ENCODE data around the gene GPR151.

The GPR151 gene

DNA sequence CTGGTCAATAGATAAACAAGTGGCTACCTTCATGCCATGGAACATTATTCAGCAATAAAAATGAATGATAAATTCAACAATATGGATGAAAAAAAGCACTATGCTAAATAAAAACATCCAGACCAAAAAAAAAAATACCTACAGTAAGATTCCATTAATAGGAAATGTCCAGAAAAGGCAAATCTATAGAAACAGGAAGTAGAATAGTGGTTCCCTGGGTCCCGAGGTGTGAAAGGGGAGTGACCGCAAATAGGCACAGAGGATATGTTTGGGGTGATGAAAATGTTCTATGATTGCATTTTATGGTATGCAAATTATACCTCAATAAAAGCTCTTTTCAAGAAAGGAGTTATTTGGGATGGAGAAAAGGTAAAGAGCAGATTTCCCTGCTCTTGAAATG lies 3.6 kb upstream of the GPR151 start:
- no peak for DNase-seq

DNA sequence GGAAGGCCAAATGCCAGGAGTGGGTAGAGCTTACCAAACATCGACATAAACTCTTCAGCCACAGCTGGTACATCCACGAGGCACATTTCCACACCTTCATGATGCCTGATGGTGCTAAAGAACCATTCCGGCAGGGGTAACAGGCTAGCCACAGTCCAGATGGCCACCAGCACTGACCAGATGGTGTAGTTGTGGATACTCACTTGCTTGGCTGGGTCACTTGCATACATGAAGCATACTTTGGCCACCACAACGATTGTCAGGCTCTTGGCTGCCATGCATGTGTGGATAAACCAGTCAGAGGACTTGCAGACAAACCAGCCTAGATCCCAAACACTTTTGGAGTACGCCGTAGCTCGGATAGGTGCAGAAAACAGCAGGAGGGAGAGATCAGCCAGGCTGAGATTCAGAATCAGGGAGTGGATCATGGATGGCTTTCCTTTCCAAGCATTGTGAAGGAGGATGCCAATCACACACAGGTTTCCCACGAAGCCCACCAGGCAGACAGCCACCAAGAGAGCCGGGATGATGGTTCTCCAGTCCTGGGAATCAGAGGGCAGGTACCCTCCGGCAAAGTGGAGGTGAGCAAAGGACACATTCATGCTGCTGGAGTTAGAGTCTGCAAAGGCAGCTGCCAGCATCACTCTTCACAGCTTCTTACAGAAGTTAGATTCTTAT lies 378 bp downstream of the GPR151 start:
- no peak for DNase-seq

DNA sequence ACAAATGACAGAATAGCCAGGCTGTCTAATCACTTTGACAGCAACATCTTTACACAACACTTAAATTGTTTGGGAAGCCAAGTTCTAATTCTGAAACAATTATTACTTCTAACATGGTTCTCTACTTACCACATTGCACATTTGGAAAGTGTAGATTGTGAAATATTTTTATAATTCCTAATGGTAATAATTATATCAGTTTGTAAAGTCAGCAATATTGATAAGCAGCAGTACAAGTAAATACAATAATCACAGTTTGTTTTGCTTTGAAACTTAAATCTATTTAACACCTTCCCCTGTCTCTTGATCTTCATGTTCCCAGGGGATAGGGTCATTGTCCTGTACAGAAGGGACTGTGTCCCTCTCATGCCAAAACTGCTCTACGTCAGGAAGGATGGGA lies 1.4 kb downstream of the GPR151 start:
- DNase-seq, result no peak

DNA sequence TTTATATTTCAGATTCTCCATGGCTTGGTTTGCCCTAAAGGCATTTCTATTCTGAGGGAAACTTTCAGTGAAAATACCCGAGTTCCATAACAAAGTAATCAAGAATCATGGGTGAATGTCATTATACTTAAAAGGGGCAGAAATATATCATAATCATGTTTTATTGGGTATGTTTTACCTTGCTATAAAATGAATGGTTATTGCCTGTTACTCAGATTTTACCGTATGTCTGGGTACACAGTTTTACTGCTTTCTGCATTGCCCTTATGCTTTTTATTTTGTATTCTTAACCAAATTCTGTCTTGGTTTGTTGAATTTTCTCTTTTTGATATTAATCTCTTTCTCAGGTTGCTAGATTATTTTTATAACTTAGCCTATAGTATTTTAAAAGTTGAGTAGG lies 2.5 kb downstream of the GPR151 start:
- no peak for DNase-seq

DNA sequence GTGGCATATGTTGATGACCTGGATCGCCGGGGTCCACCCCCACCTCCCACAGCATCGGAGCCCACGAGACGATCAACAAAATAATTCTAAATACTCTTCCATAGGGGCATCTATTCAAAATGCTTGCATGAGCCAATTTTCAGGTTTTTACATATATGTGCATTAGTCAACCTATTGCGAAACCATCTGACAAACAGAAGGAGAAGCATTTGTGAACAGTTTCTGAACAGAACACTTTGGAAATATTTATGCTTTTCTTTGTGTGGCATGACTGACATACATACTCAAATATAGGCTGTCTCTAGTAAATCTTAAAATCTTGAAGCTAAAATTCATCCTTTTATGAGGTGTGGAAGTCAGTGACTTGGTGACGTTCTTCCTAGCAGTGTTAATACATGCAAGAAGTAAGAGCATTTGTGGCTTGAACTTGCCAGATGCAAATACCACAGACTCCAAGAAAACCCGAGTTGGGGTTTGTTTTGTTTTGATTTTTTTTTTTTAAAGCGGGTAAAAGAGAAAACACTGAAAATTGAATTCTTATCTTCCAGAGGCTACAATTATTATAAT lies 5.3 kb downstream of the GPR151 start:
- no peak for DNase-seq

DNA sequence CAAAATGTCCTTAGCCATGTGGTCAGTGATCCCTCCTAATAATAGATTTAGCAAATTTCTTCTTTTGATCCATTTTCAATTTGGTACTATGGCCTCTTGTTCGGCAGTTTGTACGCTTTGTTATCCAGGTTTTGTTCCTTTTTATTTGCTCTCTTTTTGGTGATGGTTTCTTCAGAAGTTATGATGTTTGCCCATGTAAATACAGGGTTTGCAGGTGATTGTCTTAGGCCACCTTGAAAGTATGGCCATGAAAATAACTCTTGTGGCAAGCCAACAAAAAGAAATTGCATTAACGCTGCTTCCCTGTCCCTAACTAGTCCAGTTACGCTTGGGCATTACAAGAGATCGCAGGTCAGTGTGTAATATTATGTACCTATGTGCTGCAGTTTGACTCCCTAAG lies 8.6 kb downstream of the GPR151 start:
- no peak for DNase-seq

DNA sequence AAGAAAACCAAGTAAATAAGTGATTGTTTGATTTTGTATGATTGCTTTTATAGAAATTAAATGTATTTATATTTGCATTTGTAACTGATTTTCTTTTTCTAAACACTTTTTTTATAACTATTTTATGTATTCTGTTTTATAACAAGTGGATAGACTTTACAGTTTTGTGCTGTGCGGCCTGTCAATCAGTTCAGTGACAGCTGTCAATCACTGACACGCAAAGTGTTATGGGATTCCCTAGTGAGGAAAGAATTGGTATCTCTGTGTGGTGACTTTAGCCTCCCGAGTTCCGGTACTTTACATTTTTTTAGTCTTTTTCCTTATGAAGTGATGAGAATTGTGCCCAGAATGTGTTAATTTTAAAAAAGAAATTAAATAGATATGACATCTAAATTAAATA lies 16.3 kb downstream of the GPR151 start:
- DNase-seq, result no peak

DNA sequence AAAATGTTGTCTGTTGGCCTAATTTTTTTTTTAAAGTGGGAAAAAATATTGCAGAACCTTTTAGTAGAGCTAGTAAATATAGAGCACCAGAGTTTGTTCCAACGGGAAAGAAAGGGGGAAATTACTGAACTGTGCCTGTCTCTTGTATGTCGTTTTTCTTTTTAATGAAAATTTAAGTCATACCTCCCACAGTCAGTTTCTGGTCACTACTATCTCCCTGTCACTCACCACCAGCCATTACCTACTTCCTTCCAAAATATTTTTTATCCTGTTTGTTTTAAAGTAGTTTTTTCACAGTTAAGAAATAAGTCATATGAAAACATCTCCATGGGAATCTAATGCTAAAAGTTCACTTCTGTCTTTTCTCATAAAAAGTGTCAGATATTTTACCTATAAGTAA lies 21.3 kb downstream of the GPR151 start:
- DNase-seq, result no peak

DNA sequence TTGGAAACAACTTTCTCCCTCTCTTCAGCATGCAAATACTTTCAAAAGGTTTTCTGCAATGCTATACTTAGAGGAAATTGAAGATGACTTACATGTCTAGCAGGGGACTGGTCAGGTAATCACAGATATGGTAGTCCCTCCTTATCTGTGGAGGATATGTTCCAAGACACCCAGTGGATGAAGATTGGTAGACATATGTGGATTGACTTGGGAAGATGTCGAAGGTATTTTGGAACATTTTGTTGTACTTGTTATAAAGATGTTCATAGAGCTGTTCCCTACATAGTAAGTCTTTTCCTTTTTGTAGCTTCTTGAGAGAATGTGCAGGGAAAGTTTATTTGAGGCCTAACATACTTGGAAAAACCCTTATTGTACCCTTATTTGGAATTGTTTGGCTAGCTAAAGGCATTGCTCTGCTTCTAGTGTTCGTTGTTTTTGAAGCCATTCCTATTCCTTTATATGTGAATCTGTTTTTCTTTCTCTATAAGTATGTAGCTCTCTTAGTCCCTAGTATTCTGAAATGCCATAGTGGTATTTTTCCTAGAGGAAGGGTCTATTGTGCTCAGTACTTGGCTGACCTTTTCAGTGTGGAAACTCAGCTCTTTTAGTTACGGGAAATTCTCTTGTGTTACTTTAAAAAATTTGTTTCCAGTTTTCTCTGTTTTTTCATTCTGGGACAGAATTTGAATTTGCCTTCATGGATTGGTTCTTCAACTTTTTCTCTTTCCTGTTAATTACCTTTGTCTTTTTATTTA lies 25.7 kb downstream of the GPR151 start:
- no peak for DNase-seq

DNA sequence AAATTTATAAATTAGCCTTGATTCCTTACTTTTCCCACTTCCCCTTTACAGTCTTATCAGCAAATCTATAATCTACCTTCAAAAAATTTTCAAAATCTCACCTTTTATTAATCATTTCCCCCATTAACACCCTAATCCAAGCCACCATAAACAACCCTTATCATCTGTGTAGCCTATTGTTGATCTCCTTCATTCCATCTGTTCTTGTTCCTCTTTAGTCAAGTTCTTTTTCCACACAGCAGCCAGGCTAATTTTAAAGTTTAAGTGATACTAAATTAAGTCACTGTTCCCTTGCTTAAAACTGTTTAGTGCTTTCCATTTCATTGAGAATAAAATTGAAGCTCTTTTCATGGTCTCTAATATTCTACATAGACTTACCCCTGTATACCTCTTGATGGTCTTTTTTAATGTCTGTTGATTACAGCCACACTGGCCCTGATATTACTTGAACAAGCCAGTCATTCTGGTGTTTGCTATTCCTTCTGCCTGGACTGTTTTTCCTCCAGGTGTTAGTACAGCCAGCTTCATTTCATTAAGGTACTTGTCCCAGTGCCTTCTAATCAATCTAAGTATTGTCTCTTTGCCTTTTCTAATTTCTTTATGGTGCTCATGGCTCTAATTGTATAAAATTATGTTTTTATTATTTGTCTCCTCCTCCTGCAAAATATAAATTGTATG lies 31.1 kb downstream of the GPR151 start:
- DNase-seq, result no peak

DNA sequence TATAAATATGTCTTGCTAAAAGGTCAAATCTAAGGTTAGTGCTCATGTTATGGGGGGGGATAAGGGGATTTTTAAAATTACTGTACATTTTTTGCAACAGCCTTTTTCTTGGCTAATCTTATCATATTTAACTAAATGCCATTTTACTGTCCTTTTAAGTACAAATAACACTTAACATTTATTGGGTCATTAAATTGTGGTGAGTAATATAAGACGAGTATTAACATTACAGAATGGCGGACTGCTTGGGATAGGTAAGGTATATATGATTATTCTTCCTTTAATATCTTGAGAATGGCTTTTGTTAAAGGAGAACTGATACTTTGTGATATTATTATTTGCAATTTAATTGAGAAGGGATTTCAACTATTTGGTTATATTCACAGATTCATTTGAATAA lies 33.2 kb downstream of the GPR151 start:
- DNase-seq, result no peak

DNA sequence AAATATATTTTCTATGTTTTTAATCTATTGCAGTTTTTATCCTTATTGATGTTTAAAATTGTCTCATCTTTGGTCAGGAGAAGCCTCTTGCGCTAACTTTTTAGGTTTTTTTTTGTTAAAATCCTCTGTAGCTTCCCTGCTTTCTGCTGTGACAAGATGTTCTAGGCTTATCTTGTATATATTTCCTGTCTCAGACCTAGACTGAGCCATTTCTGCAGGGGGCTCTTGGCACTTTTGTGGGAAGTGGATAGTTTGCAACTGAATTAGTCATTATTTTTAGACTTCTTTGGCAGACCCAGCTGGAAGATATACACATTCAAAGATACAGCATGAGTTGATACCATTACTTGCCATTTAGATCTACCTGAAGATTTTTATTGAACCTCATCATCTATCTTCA lies 40.1 kb downstream of the GPR151 start:
- no peak for DNase-seq

DNA sequence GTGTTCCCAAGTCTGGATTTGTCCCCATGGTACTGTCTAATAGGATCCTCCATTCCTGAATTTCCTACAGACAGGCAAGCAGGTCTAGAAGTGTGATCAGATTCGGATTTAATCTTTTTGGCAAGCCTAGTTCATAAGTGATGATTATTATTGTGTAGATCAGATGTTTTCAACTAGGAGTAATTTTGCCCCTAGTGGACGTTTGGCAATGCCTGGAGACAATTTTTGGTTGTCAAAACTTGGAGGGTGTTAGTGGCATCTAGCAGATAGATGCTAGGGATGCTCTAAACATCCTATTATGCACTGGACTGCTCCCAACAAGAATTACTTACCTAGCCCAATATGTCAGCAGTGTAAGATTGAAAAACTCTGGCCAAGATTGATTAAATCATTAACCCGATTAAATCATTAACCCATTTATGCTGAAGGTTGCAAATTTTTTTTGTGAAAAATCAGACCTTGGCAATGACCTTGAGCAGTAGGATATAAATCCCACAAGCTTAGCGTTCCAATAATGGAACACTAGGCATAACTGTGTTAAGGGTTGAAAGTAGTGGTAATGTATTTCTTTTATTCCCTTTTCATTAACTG lies 40.7 kb downstream of the GPR151 start:
- DNase-seq, result no peak

DNA sequence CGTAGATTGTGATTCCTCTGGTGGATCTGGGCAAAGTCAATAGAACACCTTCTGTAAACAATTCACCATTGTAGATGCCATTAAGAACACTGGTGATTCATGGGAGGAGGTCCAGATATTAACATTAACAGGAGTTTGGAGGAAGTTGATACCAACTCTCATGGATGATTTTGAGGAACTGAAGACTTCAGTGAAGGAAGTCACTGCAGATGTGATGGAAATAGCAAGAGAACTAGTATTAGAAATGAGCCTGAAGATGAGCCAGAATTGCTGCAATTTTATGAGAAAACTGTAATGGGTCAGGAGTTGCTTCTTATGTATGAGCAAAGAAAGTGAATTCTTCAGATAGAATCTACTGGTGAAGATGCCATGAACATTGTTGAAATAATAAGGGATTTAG lies 41.9 kb downstream of the GPR151 start:
- DNase-seq, result no peak

DNA sequence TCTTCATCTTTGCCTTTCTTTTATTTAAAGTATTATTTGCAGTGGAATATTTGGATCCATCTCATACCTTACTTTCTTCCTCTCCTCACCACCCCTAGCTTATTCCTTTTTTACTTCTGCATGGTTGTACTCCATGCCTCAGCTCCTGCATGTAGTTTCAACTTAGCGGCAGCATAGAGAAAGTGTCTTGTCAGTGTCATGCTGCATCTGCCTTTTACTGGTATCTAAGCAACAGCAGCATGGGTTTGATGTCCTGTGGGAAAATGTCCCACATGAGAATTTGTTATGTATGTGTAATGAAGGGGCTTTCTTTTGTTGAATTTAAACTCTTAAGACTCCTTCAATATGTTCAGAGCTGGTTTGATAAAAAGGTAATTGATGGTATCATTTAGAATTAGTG lies 48.2 kb downstream of the GPR151 start:
- no peak for DNase-seq

DNA sequence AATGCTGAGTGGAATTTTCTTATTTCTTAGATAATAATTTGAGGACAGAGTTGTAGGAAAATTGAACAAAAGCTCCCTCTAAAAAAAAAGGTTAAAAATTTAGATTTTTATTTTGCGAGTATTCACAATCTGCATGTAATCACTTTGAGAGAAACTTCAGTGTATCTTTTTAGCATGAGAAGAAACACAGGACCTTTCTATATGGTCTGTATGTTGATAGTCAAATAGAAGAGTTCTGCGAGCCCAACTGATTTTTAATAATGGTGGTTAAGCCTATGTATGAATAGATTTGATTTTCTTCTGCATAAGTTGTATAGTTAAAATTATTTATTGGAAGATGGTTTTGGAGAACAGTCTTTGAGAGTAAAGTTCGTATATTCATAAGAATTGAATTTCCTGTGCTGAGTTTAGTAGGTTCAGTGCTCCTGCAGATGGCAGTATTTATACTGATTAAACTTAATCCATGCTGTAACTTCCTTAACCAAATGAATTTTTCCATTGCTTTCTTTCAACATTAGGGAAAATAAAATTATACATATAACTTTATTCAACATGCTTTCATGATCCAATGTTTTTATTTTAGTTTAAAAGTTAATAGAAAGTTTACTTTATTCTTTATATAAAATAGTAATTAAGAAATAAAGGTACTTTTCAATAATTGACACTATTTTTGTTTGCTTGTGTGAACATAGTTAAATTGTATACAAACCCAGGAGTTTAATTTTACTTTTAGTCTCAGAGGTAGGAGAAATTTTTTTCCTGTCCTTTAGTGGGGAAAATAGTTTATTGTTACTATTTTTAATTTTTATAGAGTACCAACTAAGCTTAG lies 49.3 kb downstream of the GPR151 start:
- no peak for DNase-seq

DNA sequence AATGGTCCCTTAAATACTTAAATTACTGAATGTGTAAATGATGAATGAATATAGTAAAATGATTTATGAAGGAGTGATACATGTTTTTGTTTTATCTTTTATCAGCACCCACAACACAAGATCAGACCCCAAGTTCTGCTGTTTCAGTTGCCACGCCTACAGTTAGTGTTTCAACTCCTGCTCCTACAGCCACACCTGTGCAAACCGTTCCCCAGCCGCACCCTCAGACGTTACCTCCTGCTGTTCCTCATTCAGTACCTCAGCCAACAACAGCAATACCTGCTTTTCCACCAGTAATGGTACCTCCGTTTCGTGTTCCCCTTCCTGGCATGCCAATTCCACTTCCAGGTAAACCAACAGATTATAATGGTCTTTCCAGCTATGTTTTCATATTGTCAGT lies 52.5 kb downstream of the GPR151 start:
- DNase-seq, result no peak

Data from activated gamma-delta T cell (primary cell).